Measurements from ENCODE around the gene FHAD1. TPM values are rescaled to one million over a fixed set of nuclear protein-coding genes. Genes with fewer than 3 reads are reported as not detected.
A peak's percentile ranks its signal among the peaks of the same experiment; 100 is the strongest.

FHAD1 gene
- total RNA-seq, 1 donor from 2014 or later: under 0.01 TPM

- DNase-seq: no peak
These were observed 2.1 kb downstream of the FHAD1 start for GRCh38 chr1:15249081-15249480.

- no peak for DNase-seq
These were observed 5.1 kb downstream of the FHAD1 start for GRCh38 chr1:15251857-15252835.

- no peak for DNase-seq
These were observed 7.5 kb downstream of the FHAD1 start for GRCh38 chr1:15254559-15254958.

GRCh38 chr1:15255582-15256149 lies 8.6 kb downstream of the FHAD1 start:
- no peak for DNase-seq

- DNase-seq: no peak
These were observed 9.6 kb downstream of the FHAD1 start for GRCh38 chr1:15256584-15256983.

- DNase-seq: no peak
These were observed 10.3 kb downstream of the FHAD1 start for GRCh38 chr1:15257309-15257708.

GRCh38 chr1:15258833-15259621 lies 12.0 kb downstream of the FHAD1 start:
- no peak for DNase-seq

- no peak for DNase-seq
These were observed 12.6 kb downstream of the FHAD1 start for GRCh38 chr1:15259622-15260007.

GRCh38 chr1:15260418-15261154 lies 13.6 kb downstream of the FHAD1 start:
- DNase-seq: peak; percentile 75

- peak; percentile 71 for DNase-seq
These were observed 14.4 kb downstream of the FHAD1 start for GRCh38 chr1:15261155-15262002.

- DNase-seq: no peak
These were observed 15.0 kb downstream of the FHAD1 start for GRCh38 chr1:15262003-15262377.

GRCh38 chr1:15262706-15263105 lies 15.7 kb downstream of the FHAD1 start:
- DNase-seq: no peak

- no peak for DNase-seq
These were observed 17.7 kb downstream of the FHAD1 start for GRCh38 chr1:15264769-15265168.

GRCh38 chr1:15271196-15271595 lies 24.2 kb downstream of the FHAD1 start:
- no peak for DNase-seq

GRCh38 chr1:15272009-15272781 lies 25.2 kb downstream of the FHAD1 start:
- peak; percentile 81 for DNase-seq

- no peak for DNase-seq
These were observed 25.7 kb downstream of the FHAD1 start for GRCh38 chr1:15272782-15273127.

- DNase-seq: no peak
These were observed 26.3 kb downstream of the FHAD1 start for GRCh38 chr1:15273274-15273673.

- no peak for DNase-seq
These were observed 29.1 kb downstream of the FHAD1 start for GRCh38 chr1:15275921-15276683.

- DNase-seq: no peak
These were observed 29.8 kb downstream of the FHAD1 start for GRCh38 chr1:15276691-15277446.

All from dermis blood vessel endothelial cell (primary cell).